Measurements from ENCODE around the gene MTF1. TPM values are rescaled to one million over a fixed set of nuclear protein-coding genes. Genes with fewer than 3 reads are reported as not detected.

The MTF1 gene
- total and polyA plus RNA-seq, 4 donors = 2.6 to 23.3 (median 10.8) TPM

GRCh38 chr1:37860346-37860666 is 914 bp upstream of the MTF1 start:
- no peak for TF ChIP-seq CTCF (IDR thresholded peaks at IDR 0.05; ENCODE audit: control extremely low read depth, extremely low read depth)

GRCh38 chr1:37858931-37859506 is 373 bp downstream of the MTF1 start:
- 1% methylated on average over 19 to 21 of the region's 21 CpGs for WGBS, 2 donors
- TF ChIP-seq CTCF (IDR thresholded peaks at IDR 0.05; ENCODE audit: control extremely low read depth, extremely low read depth) = no peak
- Histone ChIP-seq H3K36me3 (ENCODE audit: control insufficient read depth in 4 of 4, insufficient read depth in 4 of 4, low read length in 4 of 4) (peaks cover 10 to 25% (median 17%) of the 10 kb centered on the region in 4 donors), H3K9ac (ENCODE audit: insufficient read depth in 1 of 2, low read length in 2 of 2) (peak overlapping the region; percentile 58 to 66), H3K4me3 (peak overlapping the region; percentile 96), H3K9me3 (ENCODE audit: control insufficient read depth in 4 of 4, insufficient read depth in 3 of 4, low read length in 3 of 4) (no peaks in the 10 kb centered on the region), H3K27ac (ENCODE audit: low read depth in 1 of 2, low read length in 1 of 2) (peak overlapping the region; percentile 86 to 97), H3K4me1 (ENCODE audit: control insufficient read depth in 5 of 5, insufficient read depth in 5 of 5, low read length in 5 of 5) (peaks cover 0 to 17% (median 5%) of the 10 kb centered on the region in 5 donors), H3K27me3 (ENCODE audit: control insufficient read depth in 3 of 3, insufficient read depth in 3 of 3, low read length in 2 of 3) (no peaks in the 10 kb centered on the region)
- ATAC-seq (ENCODE audit: insufficient read depth, low FRiP score) (peak; percentile 6), DNase-seq (peak in 1 of 3 donors; percentile 23)

More at GRCh38 chr1:37860346-37860666, 914 bp upstream of the MTF1 start:
- ATAC-seq (ENCODE audit: insufficient read depth, low FRiP score) (no peak), DNase-seq (no peak)
- Histone ChIP-seq H3K27ac (ENCODE audit: low read depth in 1 of 2, low read length in 1 of 2) (peak overlapping the region; percentile 28 to 97), H3K27me3 (ENCODE audit: control insufficient read depth in 3 of 3, insufficient read depth in 3 of 3, low read length in 2 of 3) (no peaks in the 10 kb centered on the region), H3K9me3 (ENCODE audit: control insufficient read depth in 4 of 4, insufficient read depth in 3 of 4, low read length in 3 of 4) (no peaks in the 10 kb centered on the region), H3K9ac (ENCODE audit: insufficient read depth in 1 of 2, low read length in 2 of 2) (peak overlapping the region; percentile 31 to 87), H3K36me3 (ENCODE audit: control insufficient read depth in 4 of 4, insufficient read depth in 4 of 4, low read length in 4 of 4) (peaks cover 12 to 27% (median 18%) of the 10 kb centered on the region in 4 donors), H3K4me1 (ENCODE audit: control insufficient read depth in 5 of 5, insufficient read depth in 5 of 5, low read length in 5 of 5) (peaks cover 0 to 17% (median 5%) of the 10 kb centered on the region in 5 donors), H3K4me3 (peak overlapping the region; percentile 96)
- 26 to 31% methylated on average over 5 of the region's 5 CpGs for WGBS, 2 donors

GRCh38 chr1:37854406-37854805 is 5.0 kb downstream of the MTF1 start:
- TF ChIP-seq CTCF (IDR thresholded peaks at IDR 0.05; ENCODE audit: control extremely low read depth, extremely low read depth) = no peak
- no peak overlapping the region for H3K27ac ChIP-seq (ENCODE audit: low read depth in 1 of 2, low read length in 1 of 2)
- H3K9ac ChIP-seq (ENCODE audit: insufficient read depth in 1 of 2, low read length in 2 of 2) = no peak overlapping the region
- H3K27me3 ChIP-seq (ENCODE audit: control insufficient read depth in 3 of 3, insufficient read depth in 3 of 3, low read length in 2 of 3) = no peaks in the 10 kb centered on the region
- ATAC-seq (ENCODE audit: insufficient read depth, low FRiP score) (no peak), DNase-seq (no peak)
- no peak overlapping the region for H3K4me3 ChIP-seq
- peaks cover 7 to 15% (median 11%) of the 10 kb centered on the region in 4 donors for H3K36me3 ChIP-seq (ENCODE audit: control insufficient read depth in 4 of 4, insufficient read depth in 4 of 4, low read length in 4 of 4)
- H3K4me1 ChIP-seq (ENCODE audit: control insufficient read depth in 5 of 5, insufficient read depth in 5 of 5, low read length in 5 of 5) = peaks cover 4 to 31% (median 14%) of the 10 kb centered on the region in 5 donors
- 94 to 96% methylated on average over 6 of the region's 6 CpGs for WGBS, 2 donors
- no peaks in the 10 kb centered on the region for H3K9me3 ChIP-seq (ENCODE audit: control insufficient read depth in 4 of 4, insufficient read depth in 3 of 4, low read length in 3 of 4)

GRCh38 chr1:37853157-37853556 is 6.2 kb downstream of the MTF1 start:
- Histone ChIP-seq H3K4me1 (ENCODE audit: control insufficient read depth in 5 of 5, insufficient read depth in 5 of 5, low read length in 5 of 5) (peaks cover 4 to 22% (median 10%) of the 10 kb centered on the region in 5 donors), H3K36me3 (ENCODE audit: control insufficient read depth in 4 of 4, insufficient read depth in 4 of 4, low read length in 4 of 4) (peaks cover 11 to 14% (median 12%) of the 10 kb centered on the region in 4 donors), H3K4me3 (no peak overlapping the region), H3K9ac (ENCODE audit: insufficient read depth in 1 of 2, low read length in 2 of 2) (no peak overlapping the region), H3K9me3 (ENCODE audit: control insufficient read depth in 4 of 4, insufficient read depth in 3 of 4, low read length in 3 of 4) (no peaks in the 10 kb centered on the region), H3K27me3 (ENCODE audit: control insufficient read depth in 3 of 3, insufficient read depth in 3 of 3, low read length in 2 of 3) (no peaks in the 10 kb centered on the region), H3K27ac (ENCODE audit: low read depth in 1 of 2, low read length in 1 of 2) (no peak overlapping the region)
- DNase-seq (no peak), ATAC-seq (ENCODE audit: insufficient read depth, low FRiP score) (no peak)
- TF ChIP-seq CTCF (IDR thresholded peaks at IDR 0.05; ENCODE audit: control extremely low read depth, extremely low read depth) = no peak

All from lung (tissue), 12 donors.